Activated CD8-positive, alpha-beta T cell treated with anti-CD3 and anti-CD28 coated beads for 36 hours (primary cell): ENCODE results near the gene CCDC149. TPM values are rescaled to one million over a fixed set of nuclear protein-coding genes. Genes with fewer than 3 reads are reported as not detected.

ENCODE experiments used
- ATAC-seq: fragments of 200-7000 bp; cut with Tn5 transposase; one replicate; pipeline ENCODE4 v1.10.0; 2021; ENCODE audit warnings: mild to moderate bottlenecking, moderate library complexity
- CTCF ChIA-PET: fragments of 350-600 bp; sonication (Branson Sonifier 250); formaldehyde crosslinking; loops from one replicate; lab custom pipeline; 2021; ENCODE audit warnings: antibody characterized with exemption; lab: Charles Lee
- POLR2A ChIA-PET: fragments of 350-600 bp; sonication (Branson Sonifier 250); formaldehyde crosslinking; loops from one replicate; lab custom pipeline; 2021; ENCODE audit warnings: antibody characterized with exemption; lab: Charles Lee
- DNase-seq: peaks from one replicate; pipeline ENCODE4 v3.0.0-alpha.2; 2020
- H3K27ac Mint-ChIP-seq: one replicate; pipeline ENCODE4 v1.8.0; 2021; ENCODE audit warnings: mild to moderate bottlenecking, mixed read lengths
- H3K27me3 Mint-ChIP-seq: one replicate; pipeline ENCODE4 v1.8.0; 2021; ENCODE audit warnings: mixed read lengths
- H3K36me3 Mint-ChIP-seq: one replicate; pipeline ENCODE4 v1.8.0; 2021; ENCODE audit warnings: low read depth, mixed read lengths
- H3K4me1 Mint-ChIP-seq: one replicate; pipeline ENCODE4 v1.8.0; 2021; ENCODE audit warnings: low read depth, mixed read lengths
- H3K4me3 Mint-ChIP-seq: one replicate; pipeline ENCODE4 v1.8.0; 2021; ENCODE audit warnings: mild to moderate bottlenecking, moderate library complexity, mixed read lengths
- H3K9me3 Mint-ChIP-seq: one replicate; pipeline ENCODE4 v1.8.0; 2021; ENCODE audit warnings: mixed read lengths
- CTCF ChIP-seq: fragments of 200-600 bp; IDR thresholded peaks from one replicate; pipeline ENCODE4 v1.8.0; 2022; ENCODE audit warnings: antibody characterized with exemption, mild to moderate bottlenecking
- intact Hi-C: fragments of 100-400 bp; cut with micrococcal nuclease; formaldehyde crosslinking; loops from one replicate; pipeline ENCODE4 v1.10.0; 2022
- total RNA-seq, 2 experiments: library from RNA; stranded (reverse); gene quantifications; one replicate each; pipeline ENCODE4 v1.2.3, GENCODE V29; 2021

Gene CCDC149
- total RNA-seq, 2 experiments from 2014 or later = not detected

GRCh38 chr4:24765376-24765988, 147.4 kb downstream of the CCDC149 start:
- Mint-ChIP-seq H3K4me1 (no peaks in the 10 kb centered on the region), H3K4me3 (no peak overlapping the region), H3K27ac (no peak overlapping the region), H3K27me3 (no peaks in the 10 kb centered on the region), H3K9me3 (no peaks in the 10 kb centered on the region), H3K36me3 (no peaks in the 10 kb centered on the region)
- DNase-seq (no peak), ATAC-seq (no peak)
- no peak for TF ChIP-seq CTCF
- CTCF ChIA-PET = no interaction called here
- intact Hi-C loops = no loop called here
- POLR2A ChIA-PET = no interaction called here

GRCh38 chr4:24764345-24764744, 148.5 kb downstream of the CCDC149 start:
- Mint-ChIP-seq H3K27ac (no peak overlapping the region), H3K27me3 (no peaks in the 10 kb centered on the region), H3K4me1 (no peaks in the 10 kb centered on the region), H3K36me3 (no peaks in the 10 kb centered on the region), H3K4me3 (no peak overlapping the region), H3K9me3 (no peaks in the 10 kb centered on the region)
- intact Hi-C loops = no loop called here
- CTCF ChIA-PET = no interaction called here
- no peak for TF ChIP-seq CTCF
- DNase-seq = no peak
- POLR2A ChIA-PET = no interaction called here
- no peak for ATAC-seq

GRCh38 chr4:24763631-24764297, 149.1 kb downstream of the CCDC149 start:
- no peak for DNase-seq
- Mint-ChIP-seq H3K27ac (no peak overlapping the region), H3K4me3 (no peak overlapping the region), H3K27me3 (peaks cover 1% of the 10 kb centered on the region), H3K4me1 (no peaks in the 10 kb centered on the region), H3K36me3 (no peaks in the 10 kb centered on the region), H3K9me3 (peaks cover 3% of the 10 kb centered on the region)
- TF ChIP-seq CTCF = no peak
- ChIA-PET CTCF (no interaction called here), POLR2A (no interaction called here)
- ATAC-seq = no peak
- intact Hi-C loops = no loop called here

Other genes starting within 250 kb of the CCDC149 start
- not detected for gene SOD3, start 117.5 kb downstream of the CCDC149 start, total RNA-seq
- gene LGI2, start 117.9 kb upstream of the CCDC149 start, total RNA-seq = not detected
- 10 to 100 TPM; 13.9 to 15.2 TPM for gene SEPSECS, start 247.4 kb upstream of the CCDC149 start, total RNA-seq